ENCODE measurements around the gene CKMT1B.
"Not testable (repeated sequence)": the region's sequence is repeated elsewhere in the genome, so short reads cannot be mapped to it uniquely, and the experiment has no call there.

CKMT1B gene

GRCh38 chr15:43638464-43639204, 44.8 kb downstream of the CKMT1B start:
- DNase-seq (ENCODE audit: low read depth), result not testable (repeated sequence)
